ENCODE data around the gene PROZ. TPM values are rescaled to one million over a fixed set of nuclear protein-coding genes. Genes with fewer than 3 reads are reported as not detected.

PROZ gene
- total and polyA plus RNA-seq, 2 of the 13 experiments (the other 11 are each of a cell fraction or from before 2014, with no cell fraction given), result 5.6 to 22.5 TPM

GRCh38 chr13:113209759-113210421 is 51.4 kb downstream of the PROZ start (continued):
- TF ChIP-seq RBM39 (IDR thresholded peaks at IDR 0.05; ENCODE audit: low read depth, low read length, poor library complexity, severe bottlenecking) (peak; percentile 38), THAP9 (CRISPR knock-in tag; IDR thresholded peaks at IDR 0.05; ENCODE audit: borderline replicate concordance) (no peak), NCOA2 (CRISPR knock-in tag; IDR thresholded peaks at IDR 0.05) (peak; percentile 31; the same call in 1 of the 2 replicates), MYC (CRISPR knock-in tag; IDR thresholded peaks at IDR 0.05; ENCODE audit: borderline replicate concordance) (peak; percentile 92), ZNF766 (CRISPR knock-in tag; IDR thresholded peaks at IDR 0.05; ENCODE audit: borderline replicate concordance) (peak; percentile 83; the same call in 1 of the 2 replicates), KLF6 (CRISPR knock-in tag; IDR thresholded peaks at IDR 0.05) (0 out of 2 replicates have a peak, but pooled peaks have one; percentile 70), ZBTB7A (CRISPR knock-in tag; IDR thresholded peaks at IDR 0.05) (no peak), ZBTB33 (CRISPR knock-in tag; IDR thresholded peaks at IDR 0.05) (0 out of 2 replicates have a peak, but pooled peaks have one; percentile 50), ZNF709 (CRISPR knock-in tag; IDR thresholded peaks at IDR 0.05) (0 out of 2 replicates have a peak, but pooled peaks have one; percentile 20), ZNF740 (CRISPR knock-in tag; IDR thresholded peaks at IDR 0.05) (no peak), FOXO1 (CRISPR knock-in tag; IDR thresholded peaks at IDR 0.05) (no peak), SRSF9 (IDR thresholded peaks at IDR 0.05; ENCODE audit: borderline replicate concordance, insufficient read depth, low read depth, low read length, poor library complexity, severe bottlenecking) (no peak), AKAP8 (CRISPR knock-in tag; IDR thresholded peaks at IDR 0.05) (peak; percentile 83), ZNF784 (CRISPR knock-in tag; IDR thresholded peaks at IDR 0.05; ENCODE audit: borderline replicate concordance) (peak; percentile 85; the same call in 1 of the 2 replicates), KDM5B (CRISPR knock-in tag; IDR thresholded peaks at IDR 0.05; ENCODE audit: borderline replicate concordance) (peak; percentile 94), TARDBP (CRISPR knock-in tag; IDR thresholded peaks at IDR 0.05) (peak; percentile 43; the same call in 1 of the 2 replicates), ZNF772 (CRISPR knock-in tag; IDR thresholded peaks at IDR 0.05) (peak; percentile 76; the same call in 1 of the 2 replicates), SOX5 (CRISPR knock-in tag; IDR thresholded peaks at IDR 0.05; ENCODE audit: borderline replicate concordance) (0 out of 2 replicates have a peak, but pooled peaks have one; percentile 14)
- TF ChIP-seq, protein P1, sequence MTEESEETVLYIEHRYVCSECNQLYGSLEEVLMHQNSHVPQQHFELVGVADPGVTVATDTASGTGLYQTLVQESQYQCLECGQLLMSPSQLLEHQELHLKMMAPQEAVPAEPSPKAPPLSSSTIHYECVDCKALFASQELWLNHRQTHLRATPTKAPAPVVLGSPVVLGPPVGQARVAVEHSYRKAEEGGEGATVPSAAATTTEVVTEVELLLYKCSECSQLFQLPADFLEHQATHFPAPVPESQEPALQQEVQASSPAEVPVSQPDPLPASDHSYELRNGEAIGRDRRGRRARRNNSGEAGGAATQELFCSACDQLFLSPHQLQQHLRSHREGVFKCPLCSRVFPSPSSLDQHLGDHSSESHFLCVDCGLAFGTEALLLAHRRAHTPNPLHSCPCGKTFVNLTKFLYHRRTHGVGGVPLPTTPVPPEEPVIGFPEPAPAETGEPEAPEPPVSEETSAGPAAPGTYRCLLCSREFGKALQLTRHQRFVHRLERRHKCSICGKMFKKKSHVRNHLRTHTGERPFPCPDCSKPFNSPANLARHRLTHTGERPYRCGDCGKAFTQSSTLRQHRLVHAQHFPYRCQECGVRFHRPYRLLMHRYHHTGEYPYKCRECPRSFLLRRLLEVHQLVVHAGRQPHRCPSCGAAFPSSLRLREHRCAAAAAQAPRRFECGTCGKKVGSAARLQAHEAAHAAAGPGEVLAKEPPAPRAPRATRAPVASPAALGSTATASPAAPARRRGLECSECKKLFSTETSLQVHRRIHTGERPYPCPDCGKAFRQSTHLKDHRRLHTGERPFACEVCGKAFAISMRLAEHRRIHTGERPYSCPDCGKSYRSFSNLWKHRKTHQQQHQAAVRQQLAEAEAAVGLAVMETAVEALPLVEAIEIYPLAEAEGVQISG (CRISPR knock-in tag; IDR thresholded peaks at IDR 0.05), result peak; percentile 81

Data from HepG2 (cell line).